WERI-Rb-1 (cell line): ENCODE measurements around the gene SLC17A9.
A peak's percentile ranks its signal among the peaks of the same experiment; 100 is the strongest.
"Not testable (repeated sequence)": the region's sequence is repeated elsewhere in the genome, so short reads cannot be mapped to it uniquely, and the experiment has no call there.

Experiments used
- DNase-seq: peaks from one replicate; pipeline ENCODE4 v3.0.0-alpha.2; 2020
- H3K27ac ChIP-seq: fragments of 250-450 bp; sonication (Bioruptor Pico); 2 replicates; pipeline ENCODE4 v1.5.1; 2020; ENCODE audit warnings: mild to moderate bottlenecking, moderate library complexity
- H3K27me3 ChIP-seq: fragments of 250-450 bp; sonication (Bioruptor Pico); 2 replicates; pipeline ENCODE4 v1.5.1; 2021; ENCODE audit warnings: mild to moderate bottlenecking, low read depth, moderate library complexity; ENCODE audit not compliant: insufficient read depth, severe bottlenecking
- H3K36me3 ChIP-seq: fragments of 250-450 bp; sonication (Bioruptor Pico); 2 replicates; pipeline ENCODE4 v1.5.1; 2020; ENCODE audit warnings: mild to moderate bottlenecking, moderate library complexity
- H3K4me3 ChIP-seq: 2 replicates; pipeline ENCODE4 v1.5.1; 2011; ENCODE audit warnings: low read depth, mild to moderate bottlenecking, control low read depth, low read length
- H3K9me3 ChIP-seq: fragments of 250-450 bp; sonication (Bioruptor Pico); 2 replicates; pipeline ENCODE4 v1.5.1; 2021; ENCODE audit warnings: mild to moderate bottlenecking, moderate library complexity; ENCODE audit not compliant: severe bottlenecking
- TF ChIP-seq, protein P1 (sequence below): IDR thresholded peaks from 2 replicates; pipeline ENCODE4 v1.5.1; 2011; ENCODE audit warnings: low read depth, mild to moderate bottlenecking, control low read depth, inconsistent platforms, low read length

The SLC17A9 gene

DNA sequence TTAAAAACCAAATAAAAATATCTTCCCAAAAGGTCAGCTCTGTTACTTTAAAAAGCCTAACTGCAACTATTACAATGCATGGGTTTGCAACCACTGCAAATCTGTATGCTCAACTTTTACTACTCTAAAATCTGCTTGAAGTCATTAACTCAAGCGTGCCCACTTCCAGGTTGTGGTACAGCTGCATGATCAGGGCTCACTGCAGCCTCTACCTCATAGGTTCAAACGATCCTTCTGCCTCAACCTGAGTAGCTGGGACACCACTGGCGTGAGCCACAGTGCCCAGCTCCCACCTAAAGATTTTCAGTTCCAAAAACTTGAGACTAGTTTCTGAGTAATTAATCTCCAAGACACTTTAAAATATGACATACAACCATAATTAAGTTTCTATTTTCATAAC, 34.4 kb upstream of the SLC17A9 start:
- DNase-seq: no peak
- Histone ChIP-seq H3K36me3 (peaks cover 24% of the 10 kb centered on the region), H3K27me3 (no peaks in the 10 kb centered on the region), H3K27ac (no peak overlapping the region), H3K9me3 (no peaks in the 10 kb centered on the region), H3K4me3 (no peak overlapping the region)
- TF ChIP-seq, protein P1, sequence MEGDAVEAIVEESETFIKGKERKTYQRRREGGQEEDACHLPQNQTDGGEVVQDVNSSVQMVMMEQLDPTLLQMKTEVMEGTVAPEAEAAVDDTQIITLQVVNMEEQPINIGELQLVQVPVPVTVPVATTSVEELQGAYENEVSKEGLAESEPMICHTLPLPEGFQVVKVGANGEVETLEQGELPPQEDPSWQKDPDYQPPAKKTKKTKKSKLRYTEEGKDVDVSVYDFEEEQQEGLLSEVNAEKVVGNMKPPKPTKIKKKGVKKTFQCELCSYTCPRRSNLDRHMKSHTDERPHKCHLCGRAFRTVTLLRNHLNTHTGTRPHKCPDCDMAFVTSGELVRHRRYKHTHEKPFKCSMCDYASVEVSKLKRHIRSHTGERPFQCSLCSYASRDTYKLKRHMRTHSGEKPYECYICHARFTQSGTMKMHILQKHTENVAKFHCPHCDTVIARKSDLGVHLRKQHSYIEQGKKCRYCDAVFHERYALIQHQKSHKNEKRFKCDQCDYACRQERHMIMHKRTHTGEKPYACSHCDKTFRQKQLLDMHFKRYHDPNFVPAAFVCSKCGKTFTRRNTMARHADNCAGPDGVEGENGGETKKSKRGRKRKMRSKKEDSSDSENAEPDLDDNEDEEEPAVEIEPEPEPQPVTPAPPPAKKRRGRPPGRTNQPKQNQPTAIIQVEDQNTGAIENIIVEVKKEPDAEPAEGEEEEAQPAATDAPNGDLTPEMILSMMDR: no peak

DNA sequence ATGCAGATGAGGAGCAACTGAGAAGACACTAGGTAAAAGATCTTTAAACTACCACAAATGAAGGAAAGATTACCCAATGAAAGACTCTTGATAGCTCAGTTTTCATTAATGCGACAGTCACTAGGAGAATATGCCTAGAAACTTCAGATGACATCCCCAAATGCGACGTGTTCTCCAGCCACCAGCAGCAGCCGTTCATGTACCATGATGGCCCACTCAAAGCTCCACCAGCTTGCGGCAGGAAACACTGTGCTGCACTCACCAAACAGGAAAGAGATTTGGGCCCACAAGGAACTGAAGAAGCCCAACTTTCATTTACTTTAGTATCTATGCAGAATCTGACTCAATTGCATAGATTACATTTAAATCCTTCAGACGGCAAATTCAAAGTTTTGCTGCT, 33.7 kb upstream of the SLC17A9 start:
- no peak overlapping the region for H3K27ac ChIP-seq
- H3K4me3 ChIP-seq: no peak overlapping the region
- no peaks in the 10 kb centered on the region for H3K9me3 ChIP-seq
- peaks cover 19% of the 10 kb centered on the region for H3K36me3 ChIP-seq
- DNase-seq: no peak
- H3K27me3 ChIP-seq: no peaks in the 10 kb centered on the region
- TF ChIP-seq, protein P1: no peak

DNA sequence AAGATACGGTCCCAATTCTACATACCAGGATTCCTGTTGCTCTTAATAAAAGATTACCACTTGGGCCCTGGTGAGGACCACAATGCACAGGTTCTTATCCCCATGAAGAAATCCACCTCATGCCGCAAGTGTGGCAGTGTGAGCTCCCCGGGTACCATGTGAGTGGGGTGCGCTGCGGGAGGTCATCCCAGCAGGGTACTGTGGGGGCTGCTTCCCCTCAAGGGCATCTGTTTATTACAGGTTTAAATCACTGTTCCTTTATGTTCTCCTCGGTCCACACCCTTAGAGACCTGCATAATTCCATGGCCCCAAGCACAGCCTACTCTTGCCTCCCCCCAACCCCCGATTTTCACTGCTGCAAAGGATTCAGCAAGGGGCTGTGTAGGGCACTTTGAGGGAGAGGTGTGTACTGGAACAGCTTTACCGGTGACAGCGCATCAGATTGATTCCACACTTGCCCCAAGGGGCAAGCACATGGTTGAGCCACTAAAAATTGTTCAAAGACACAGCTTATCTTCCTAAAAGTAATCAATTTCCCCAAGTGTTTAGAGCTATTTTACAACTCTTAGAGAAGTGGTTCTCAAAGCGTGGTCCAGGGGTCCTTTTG, 32.4 kb upstream of the SLC17A9 start:
- DNase-seq: peak; percentile 2
- no peak overlapping the region for H3K4me3 ChIP-seq

DNA sequence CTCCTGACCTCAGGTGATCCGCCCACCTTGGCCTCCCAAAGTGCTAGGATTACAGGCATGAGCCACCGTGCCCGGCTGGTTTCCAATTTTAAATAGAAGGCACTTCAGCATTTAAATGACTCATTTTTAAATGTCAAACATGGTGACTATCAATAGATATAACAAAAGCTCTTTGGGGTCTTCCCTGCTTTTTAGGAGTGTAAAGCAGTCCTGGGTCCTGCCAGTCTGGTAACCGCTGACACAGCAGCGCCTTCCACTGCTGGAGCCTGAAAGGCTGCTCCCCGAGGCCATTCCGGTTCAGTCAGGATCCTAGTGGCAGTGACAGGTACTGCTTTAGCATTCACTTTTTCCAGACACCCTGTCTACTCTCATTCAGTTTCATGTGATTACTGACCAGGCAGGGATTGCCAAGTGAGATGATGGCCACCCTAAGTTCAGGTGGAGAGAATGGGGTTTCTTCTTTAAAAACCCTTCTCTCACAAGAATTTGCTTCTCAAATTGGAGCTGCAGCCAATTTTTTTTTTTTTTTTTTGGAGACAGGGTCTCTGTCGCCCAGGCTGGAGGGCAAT, 31.3 kb upstream of the SLC17A9 start:
- DNase-seq: peak; percentile 70
- TF ChIP-seq, protein P1: peak; percentile 76
- no peak overlapping the region for H3K4me3 ChIP-seq
- H3K27ac ChIP-seq: no peak overlapping the region
- H3K36me3 ChIP-seq: peaks cover 26% of the 10 kb centered on the region
- H3K9me3 ChIP-seq: no peaks in the 10 kb centered on the region
- H3K27me3 ChIP-seq: no peaks in the 10 kb centered on the region

More for the DNA sequence above, 32.4 kb upstream of the SLC17A9 start:
- no peaks in the 10 kb centered on the region for H3K27me3 ChIP-seq
- H3K36me3 ChIP-seq: peaks cover 21% of the 10 kb centered on the region
- H3K9me3 ChIP-seq: no peaks in the 10 kb centered on the region
- TF ChIP-seq, protein P1: no peak
- no peak overlapping the region for H3K27ac ChIP-seq

DNA sequence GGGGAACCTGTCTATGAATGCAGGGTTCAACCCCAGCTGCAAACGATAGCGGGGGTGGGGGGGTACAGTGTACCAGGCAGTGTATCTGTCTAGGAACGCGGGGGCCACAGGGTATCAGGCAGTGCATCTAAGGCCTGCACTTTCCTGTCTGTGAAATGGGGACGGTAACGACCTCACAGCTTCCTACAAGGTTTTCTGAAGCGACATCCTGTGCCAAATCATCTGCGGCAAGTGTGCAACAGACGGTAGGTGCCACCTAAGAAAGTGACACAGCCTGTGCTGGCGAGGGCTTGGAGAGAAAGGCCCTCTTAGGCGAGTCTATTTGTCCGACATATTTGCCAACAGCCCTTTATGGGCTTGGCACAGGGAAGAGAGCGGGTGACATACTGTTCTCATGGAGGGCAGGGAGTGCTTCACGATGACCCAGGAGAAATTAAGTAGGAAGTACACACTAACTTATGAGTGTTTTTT, 30.0 kb upstream of the SLC17A9 start:
- Histone ChIP-seq H3K36me3 (peaks cover 23% of the 10 kb centered on the region), H3K4me3 (no peak overlapping the region), H3K27me3 (no peaks in the 10 kb centered on the region), H3K27ac (no peak overlapping the region), H3K9me3 (no peaks in the 10 kb centered on the region)
- TF ChIP-seq, protein P1: no peak
- DNase-seq: peak; percentile 0

DNA sequence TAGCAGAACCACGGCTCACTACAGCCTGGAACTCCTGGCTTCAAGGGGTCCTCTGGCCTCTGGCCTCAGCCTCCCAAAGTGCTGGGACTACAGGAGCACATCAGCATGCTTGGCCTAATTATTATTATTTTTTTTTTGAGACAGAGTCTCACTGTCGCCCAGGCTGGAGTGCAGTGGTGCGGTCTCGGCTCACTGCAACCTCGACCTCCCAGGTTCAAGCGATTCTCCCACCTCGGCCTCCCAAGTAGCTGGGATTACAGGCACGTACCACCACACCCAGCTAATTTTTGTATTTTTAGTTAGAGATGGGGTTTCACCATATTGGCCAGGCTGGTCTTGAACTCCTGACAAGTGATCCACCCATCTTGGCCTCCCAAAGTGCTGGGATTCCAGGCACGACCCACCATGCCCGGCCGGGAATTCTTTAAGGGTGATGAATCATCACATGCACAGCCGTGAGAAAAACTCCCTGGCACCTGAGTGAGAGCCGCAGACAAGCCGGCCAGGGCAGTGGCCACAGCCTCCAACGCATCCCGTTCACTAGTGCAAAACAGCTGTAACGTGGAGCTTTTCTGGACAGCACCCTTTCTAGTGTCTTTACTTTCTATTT, 29.3 kb upstream of the SLC17A9 start:
- not testable (repeated sequence) for H3K27ac ChIP-seq

More for the DNA sequence above, 29.3 kb upstream of the SLC17A9 start:
- H3K9me3 ChIP-seq, H3K27me3 ChIP-seq, DNase-seq, H3K4me3 ChIP-seq: not testable (repeated sequence)
- H3K36me3 ChIP-seq: peaks cover 28% of the 10 kb centered on the region
